ENCODE data around the gene CCDC122.
A peak's percentile ranks its signal among the peaks of the same experiment; 100 is the strongest.

CCDC122 gene

GRCh38 chr13:43878892-43879754 lies at the start of gene CCDC122:
CCDC122 (minus strand) TSS chr13:43879740; CDS start chr13:43869376, 10,364 bp downstream.
- peak; percentile 48 to 69 for DNase-seq (ENCODE audit: low read depth in 2 of 2)

GRCh38 chr13:43924549-43925245 lies 45.2 kb upstream of the CCDC122 start:
- no peak for DNase-seq (ENCODE audit: low read depth in 2 of 2)

- no peak for DNase-seq (ENCODE audit: low read depth in 2 of 2)
Measured at GRCh38 chr13:43920965-43921674, 41.6 kb upstream of the CCDC122 start.

- DNase-seq (ENCODE audit: low read depth in 2 of 2): no peak
Measured at GRCh38 chr13:43918636-43919035, 39.1 kb upstream of the CCDC122 start.

GRCh38 chr13:43916828-43917227 lies 37.3 kb upstream of the CCDC122 start:
- no peak for DNase-seq (ENCODE audit: low read depth in 2 of 2)

- DNase-seq (ENCODE audit: low read depth in 2 of 2): no peak
Measured at GRCh38 chr13:43915451-43915850, 35.9 kb upstream of the CCDC122 start.

- no peak for DNase-seq (ENCODE audit: low read depth in 2 of 2)
Measured at GRCh38 chr13:43911871-43912270, 32.3 kb upstream of the CCDC122 start.

- no peak for DNase-seq (ENCODE audit: low read depth in 2 of 2)
Measured at GRCh38 chr13:43911278-43911677, 31.7 kb upstream of the CCDC122 start.

GRCh38 chr13:43910856-43911255 lies 31.3 kb upstream of the CCDC122 start:
- no peak for DNase-seq (ENCODE audit: low read depth in 2 of 2)

GRCh38 chr13:43908156-43909126 lies 28.9 kb upstream of the CCDC122 start:
- DNase-seq (ENCODE audit: low read depth in 2 of 2): no peak

GRCh38 chr13:43905435-43906031 lies 26.0 kb upstream of the CCDC122 start:
- no peak for DNase-seq (ENCODE audit: low read depth in 2 of 2)

GRCh38 chr13:43895940-43896339 lies 16.4 kb upstream of the CCDC122 start:
- no peak for DNase-seq (ENCODE audit: low read depth in 2 of 2)

GRCh38 chr13:43894438-43894837 lies 14.9 kb upstream of the CCDC122 start:
- DNase-seq (ENCODE audit: low read depth in 2 of 2): no peak

- no peak for DNase-seq (ENCODE audit: low read depth in 2 of 2)
Measured at GRCh38 chr13:43884222-43884621, 4.7 kb upstream of the CCDC122 start.

GRCh38 chr13:43883631-43884030 lies 4.1 kb upstream of the CCDC122 start:
- DNase-seq (ENCODE audit: low read depth in 2 of 2): no peak

- no peak for DNase-seq (ENCODE audit: low read depth in 2 of 2)
Measured at GRCh38 chr13:43881580-43881979, 2.0 kb upstream of the CCDC122 start.

- DNase-seq (ENCODE audit: low read depth in 2 of 2): no peak
Measured at GRCh38 chr13:43880926-43881325, 1.4 kb upstream of the CCDC122 start.

GRCh38 chr13:43880214-43880855 lies 795 bp upstream of the CCDC122 start:
- no peak for DNase-seq (ENCODE audit: low read depth in 2 of 2)

GRCh38 chr13:43879755-43880181 lies 228 bp upstream of the CCDC122 start, which contains the start of gene LACC1:
LACC1 (plus strand) TSS chr13:43879904; CDS start chr13:43880986, 1,082 bp downstream.
- peak in 1 of 2 donors; percentile 5 for DNase-seq (ENCODE audit: low read depth in 2 of 2)

GRCh38 chr13:43877766-43878165 lies 1.8 kb downstream of the CCDC122 start:
- DNase-seq (ENCODE audit: low read depth in 2 of 2): no peak

Measured in stimulated activated CD4-positive, alpha-beta T cell treated with anti-CD3 and anti-CD28 coated beads, Interleukin-15, amount 100 ng/mL, for 48 hours (primary cell).